ENCODE results near the gene CTAGE15.
"Not testable (repeated sequence)": the region's sequence is repeated elsewhere in the genome, so short reads cannot be mapped to it uniquely, and the experiment has no call there.

CTAGE15 gene

GRCh38 chr7:143622130-143622529 lies 50.5 kb downstream of the CTAGE15 start:
- no CpG with 5 or more reads among the region's 17 CpGs for WGBS (ENCODE audit: insufficient coverage)
- H3K27ac ChIP-seq (ENCODE audit: insufficient read depth in 1 of 2, low read depth in 1 of 2, low read length in 2 of 2, poor library complexity in 1 of 2, severe bottlenecking in 2 of 2); H3K36me3 ChIP-seq (ENCODE audit: control insufficient read depth in 4 of 4, insufficient read depth in 4 of 4, low read length in 3 of 4); H3K27me3 ChIP-seq (replicated peaks in 2 of 5; ENCODE audit: control insufficient read depth in 4 of 5, insufficient read depth in 5 of 5, low read length in 4 of 5); H3K4me1 ChIP-seq (ENCODE audit: control extremely low read depth in 1 of 4, control insufficient read depth in 4 of 4, insufficient read depth in 4 of 4, low read length in 3 of 4); POLR2A ChIA-PET; CTCF ChIA-PET; DNase-seq; H3K9me3 ChIP-seq (ENCODE audit: control extremely low read depth in 1 of 5, control insufficient read depth in 4 of 5, insufficient read depth in 2 of 5, low read depth in 1 of 5, low read length in 4 of 5); H3K4me3 ChIP-seq (ENCODE audit: control insufficient read depth in 1 of 7, extremely low read depth in 1 of 7, insufficient read depth in 4 of 7, low read depth in 2 of 7, low read length in 6 of 7): not testable (repeated sequence)
